HCT116 (cell line): ENCODE data around the gene LRRC1. TPM values are rescaled to one million over a fixed set of nuclear protein-coding genes. Genes with fewer than 3 reads are reported as not detected.

Experiments used
- ATAC-seq: fragments of 200-7000 bp; cut with Tn5 transposase; 2 replicates; pipeline ENCODE4 v1.9.1; 2020; ENCODE audit warnings: mild to moderate bottlenecking, moderate library complexity
- BruUV-seq: library from RNA; stranded (reverse); fragments of 400-500 nt; replicated peaks from 2 replicates; lab custom pipeline; 2021; lab: Mats Ljungman, UMichigan
- CTCF ChIA-PET: fragments of 300-600 bp; sonication (Branson Sonifier 250); formaldehyde crosslinking; loops from one replicate; lab custom pipeline; 2021; ENCODE audit warnings: antibody characterized with exemption; lab: Charles Lee
- POLR2A ChIA-PET: fragments of 300-600, 350-600 bp; sonication (Branson Sonifier 250); formaldehyde crosslinking; loops from one replicate; lab custom pipeline; 2021; ENCODE audit warnings: antibody characterized with exemption; lab: Charles Lee
- RAD21 ChIA-PET, 2 experiments: fragments of 300-600 bp; sonication (Branson Sonifier 250); formaldehyde crosslinking; loops; one replicate each; lab custom pipeline; 2023; ENCODE audit warnings: low total read pairs in 2 of 2; ENCODE audit not compliant: uncharacterized antibody in 2 of 2, unreplicated experiment in 2 of 2, low non-redundant PET in 1 of 2; lab: Charles Lee
- DNase-seq: peaks from one replicate; pipeline ENCODE4 v3.0.0-alpha.2; 2010; ENCODE audit warnings: low read depth, low spot score
- H2AFZ ChIP-seq: fragments of 200-600 bp; shearing (Covaris generic), sonication (generic); 2 replicates; pipeline ENCODE4 v1.6.1; 2017; ENCODE audit warnings: low read depth, mixed run types, mixed read lengths, antibody characterized with exemption, low read length; ENCODE audit not compliant: poor library complexity, severe bottlenecking
- H3K27ac ChIP-seq: 2 replicates; pipeline ENCODE4 v1.5.1; 2012; ENCODE audit warnings: low read depth, low read length
- H3K27me3 ChIP-seq: fragments of 200-600 bp; sonication (generic); 2 replicates; pipeline ENCODE4 v1.6.1; 2016; ENCODE audit warnings: mixed run types, low read length, mixed read lengths; ENCODE audit not compliant: insufficient read depth
- H3K36me3 ChIP-seq, 2 experiments: fragments of 200-500 bp in 1 of 2; fragments of 200-600 bp in 1 of 2; sonication (Bioruptor generic) in 1 of 2; sonication (generic) in 1 of 2; 2 replicates each; pipeline versions ENCODE4 v1.5.1 to v1.6.1; 2014 to 2016; ENCODE audit warnings: low read length in 2 of 2, inconsistent platforms in 1 of 2, mixed read lengths in 1 of 2, mixed run types in 1 of 2; ENCODE audit not compliant: insufficient read depth in 2 of 2, control insufficient read depth in 1 of 2
- H3K4me1 ChIP-seq, 2 experiments: fragments of 200-600 bp in 1 of 2; sonication (generic) in 1 of 2; 2 replicates each; pipeline versions ENCODE4 v1.5.1 to v1.6.1; 2012 to 2017; ENCODE audit warnings: low read length in 2 of 2, inconsistent platforms in 1 of 2, mild to moderate bottlenecking in 1 of 2, mixed read lengths in 1 of 2, mixed run types in 1 of 2, moderate library complexity in 1 of 2; ENCODE audit not compliant: insufficient read depth in 2 of 2, control insufficient read depth in 1 of 2
- H3K4me2 ChIP-seq: fragments of 200-600 bp; sonication (generic); 2 replicates; pipeline ENCODE4 v1.6.1; 2017; ENCODE audit warnings: mixed run types, low read length, mixed read lengths
- H3K4me3 ChIP-seq, 2 experiments: fragments of 200-600 bp in 1 of 2; sonication (generic) in 1 of 2; replicated peaks in 1 of 2; 2 replicates each; pipeline ENCODE4 v1.5.1; 2011 to 2016; ENCODE audit warnings: low read length in 2 of 2, control low read depth in 1 of 2, low read depth in 1 of 2, mild to moderate bottlenecking in 1 of 2, mixed read lengths in 1 of 2, mixed run types in 1 of 2
- H3K79me2 ChIP-seq: fragments of 200-600 bp; sonication (generic); 2 replicates; pipeline ENCODE4 v1.6.1; 2017; ENCODE audit warnings: mild to moderate bottlenecking, mixed run types, low read length, moderate library complexity, mixed read lengths; ENCODE audit not compliant: insufficient read depth
- H3K9ac ChIP-seq: fragments of 200-600 bp; sonication (generic); 2 replicates; pipeline ENCODE4 v1.6.1; 2016; ENCODE audit warnings: low read length, mixed read lengths
- H3K9me2 ChIP-seq: fragments of 200-600 bp; sonication (generic), shearing (Covaris generic); 2 replicates; pipeline ENCODE4 v1.6.1; 2017; ENCODE audit warnings: mixed run types, mild to moderate bottlenecking, moderate library complexity; ENCODE audit not compliant: insufficient read depth
- H3K9me3 ChIP-seq, 2 experiments: fragments of 200-500 bp in 1 of 2; fragments of 200-600 bp in 1 of 2; sonication (Bioruptor generic) in 1 of 2; sonication (generic) in 1 of 2; 2 replicates each; pipeline ENCODE4 v1.6.1; 2014 to 2017; ENCODE audit warnings: low read length in 2 of 2, mixed read lengths in 2 of 2, inconsistent platforms in 1 of 2, low read depth in 1 of 2, mild to moderate bottlenecking in 1 of 2, mixed run types in 1 of 2, moderate library complexity in 1 of 2; ENCODE audit not compliant: control insufficient read depth in 1 of 2, insufficient read depth in 1 of 2
- H4K20me1 ChIP-seq: fragments of 200-600 bp; sonication (generic), shearing (Covaris generic); 2 replicates; pipeline ENCODE4 v1.6.1; 2017; ENCODE audit warnings: mixed run types, mild to moderate bottlenecking, moderate library complexity; ENCODE audit not compliant: insufficient read depth
- ATF3 ChIP-seq: IDR thresholded peaks from 2 replicates; pipeline ENCODE4 v1.6.1; 2012
- CBX3 ChIP-seq: IDR thresholded peaks from 2 replicates; pipeline ENCODE4 v1.6.1; 2012; ENCODE audit warnings: low read depth
- EGR1 ChIP-seq: IDR thresholded peaks from 2 replicates; pipeline ENCODE4 v1.6.1; 2012; ENCODE audit warnings: low read depth
- ELF1 ChIP-seq: IDR thresholded peaks from 2 replicates; pipeline ENCODE4 v1.6.1; 2012; ENCODE audit warnings: low read depth, borderline replicate concordance
- EZH2 ChIP-seq: fragments of 200-600 bp; sonication (generic); IDR thresholded peaks from 2 replicates; pipeline ENCODE4 v1.6.1; 2017; ENCODE audit warnings: antibody characterized with exemption, mixed run types
- EZH2phosphoT487 ChIP-seq: fragments of 200-600 bp; IDR thresholded peaks from 2 replicates; pipeline ENCODE4 v1.6.1; 2018; ENCODE audit warnings: antibody characterized with exemption, borderline replicate concordance
- POLR2AphosphoS5 ChIP-seq: IDR thresholded peaks from 2 replicates; pipeline ENCODE4 v1.6.1; 2011; ENCODE audit warnings: mild to moderate bottlenecking, low read depth, low read length, moderate library complexity
- SIN3A ChIP-seq: IDR thresholded peaks from 2 replicates; pipeline ENCODE4 v1.6.1; 2012; ENCODE audit warnings: low read depth
- SP1 ChIP-seq: IDR thresholded peaks from 2 replicates; pipeline ENCODE4 v1.6.1; 2012; ENCODE audit warnings: low read depth
- SRF ChIP-seq: IDR thresholded peaks from 2 replicates; pipeline ENCODE4 v1.6.1; 2012; ENCODE audit warnings: low read depth
- YY1 ChIP-seq: IDR thresholded peaks from 2 replicates; pipeline ENCODE4 v1.6.1; 2011; ENCODE audit warnings: low read length, low read depth, moderate library complexity, mild to moderate bottlenecking; ENCODE audit not compliant: insufficient replicate concordance; ENCODE audit errors: extremely low read depth
- ZBTB33 ChIP-seq: IDR thresholded peaks from 2 replicates; pipeline ENCODE4 v1.6.1; 2011; ENCODE audit warnings: mild to moderate bottlenecking, low read length, moderate library complexity; ENCODE audit not compliant: insufficient replicate concordance; ENCODE audit errors: extremely low read depth
- ZFX ChIP-seq: fragments of 450-650 bp; IDR thresholded peaks from 2 replicates; pipeline ENCODE4 v1.6.1; 2017
- intact Hi-C: fragments of 100-400 bp; cut with micrococcal nuclease; formaldehyde crosslinking; loops from 2 replicates; pipeline ENCODE4 v1.10.0; 2022
- total RNA-seq: library from RNA; stranded (reverse); gene quantifications from one replicate; pipeline ENCODE4 v1.2.1, GENCODE V29; 2021; ENCODE audit not compliant: unreplicated experiment
- TF ChIP-seq, protein P1 (sequence below), 3 experiments: fragments of 200-600 bp in 1 of 3; sonication (generic) in 1 of 3; IDR thresholded peaks in 2 of 3; conservative IDR thresholded peaks in 1 of 3; 2 replicates each; pipeline ENCODE4 v1.5.1; 2012 to 2017; ENCODE audit warnings: low read depth in 2 of 3, low read length in 2 of 3, antibody characterized with exemption in 1 of 3, borderline replicate concordance in 1 of 3, control low read depth in 1 of 3, mild to moderate bottlenecking in 1 of 3, mixed read lengths in 1 of 3, mixed run types in 1 of 3, moderate library complexity in 1 of 3; ENCODE audit not compliant: insufficient read depth in 1 of 3

Gene LRRC1
- total RNA-seq, 1 experiment from 2014 or later: 19.8 TPM

- ChIA-PET POLR2A (no interaction called here), CTCF (no interaction called here), RAD21 (no interaction called here)
- Histone ChIP-seq H3K4me2 (no peak overlapping the region), H3K79me2 (no peaks in the 10 kb centered on the region), H3K36me3 (no peaks in the 10 kb centered on the region), H3K4me1 (no peaks in the 10 kb centered on the region), H3K9me3 (no peaks in the 10 kb centered on the region), H4K20me1 (no peaks in the 10 kb centered on the region), H3K27me3 (no peaks in the 10 kb centered on the region), H3K27ac (no peak overlapping the region), H3K9ac (no peak overlapping the region), H2AFZ (no peak overlapping the region), H3K4me3 (no peak overlapping the region), H3K9me2 (no peaks in the 10 kb centered on the region)
- TF ChIP-seq EZH2phosphoT487 (no peak), ZBTB33 (no peak), YY1 (no peak), ZFX (no peak), EGR1 (no peak), SRF (no peak), CBX3 (no peak), EZH2 (no peak), POLR2AphosphoS5 (no peak), ELF1 (no peak), SIN3A (no peak), SP1 (no peak), ATF3 (no peak)
- TF ChIP-seq, protein P1, sequence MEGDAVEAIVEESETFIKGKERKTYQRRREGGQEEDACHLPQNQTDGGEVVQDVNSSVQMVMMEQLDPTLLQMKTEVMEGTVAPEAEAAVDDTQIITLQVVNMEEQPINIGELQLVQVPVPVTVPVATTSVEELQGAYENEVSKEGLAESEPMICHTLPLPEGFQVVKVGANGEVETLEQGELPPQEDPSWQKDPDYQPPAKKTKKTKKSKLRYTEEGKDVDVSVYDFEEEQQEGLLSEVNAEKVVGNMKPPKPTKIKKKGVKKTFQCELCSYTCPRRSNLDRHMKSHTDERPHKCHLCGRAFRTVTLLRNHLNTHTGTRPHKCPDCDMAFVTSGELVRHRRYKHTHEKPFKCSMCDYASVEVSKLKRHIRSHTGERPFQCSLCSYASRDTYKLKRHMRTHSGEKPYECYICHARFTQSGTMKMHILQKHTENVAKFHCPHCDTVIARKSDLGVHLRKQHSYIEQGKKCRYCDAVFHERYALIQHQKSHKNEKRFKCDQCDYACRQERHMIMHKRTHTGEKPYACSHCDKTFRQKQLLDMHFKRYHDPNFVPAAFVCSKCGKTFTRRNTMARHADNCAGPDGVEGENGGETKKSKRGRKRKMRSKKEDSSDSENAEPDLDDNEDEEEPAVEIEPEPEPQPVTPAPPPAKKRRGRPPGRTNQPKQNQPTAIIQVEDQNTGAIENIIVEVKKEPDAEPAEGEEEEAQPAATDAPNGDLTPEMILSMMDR (IDR thresholded peaks at IDR 0.05 in 2 of 3, conservative IDR thresholded peaks at IDR 0.05 in 1 of 3; ENCODE audit: borderline replicate concordance in 1 of 3, insufficient read depth in 1 of 3, low read depth in 2 of 3, low read length in 2 of 3): no peak
- intact Hi-C loops: no loop called here
- no peak for DNase-seq
- ATAC-seq: no peak
- no TSS peak for BruUV-seq
These were observed 142.7 kb downstream of the LRRC1 start for GRCh38 chr6:53937461-53937860.
